Measurements from ENCODE around the gene LDLRAD3.

- TF ChIP-seq NFIC (IDR thresholded peaks at IDR 0.05) (no peak), FOXM1 (IDR thresholded peaks at IDR 0.05; ENCODE audit: borderline replicate concordance, low read depth) (no peak)
Observed at GRCh38 chr11:36019005-36019596, 75.2 kb downstream of the LDLRAD3 start.
